H1 (cell line): Measurements from ENCODE around the gene TMEM203. TPM values are rescaled to one million over a fixed set of nuclear protein-coding genes. Genes with fewer than 3 reads are reported as not detected.

Experiments
- CTCF ChIA-PET: fragments of 300-600 bp; sonication (Branson Sonifier 250); formaldehyde crosslinking; loops from one replicate; lab custom pipeline; 2021; ENCODE audit not compliant: partially characterized antibody; lab: Charles Lee
- POLR2A ChIA-PET: fragments of 300-600 bp; sonication (Branson Sonifier 250); formaldehyde crosslinking; loops from one replicate; lab custom pipeline; 2021; ENCODE audit warnings: inconsistent platforms; ENCODE audit not compliant: partially characterized antibody; lab: Charles Lee
- DNase-seq, 2 experiments: peaks; one replicate each; pipeline versions ENCODE4 v3.0.0 to v3.0.0-alpha.2; 2010 to 2022; ENCODE audit warnings: low spot score in 2 of 2, low read depth in 1 of 2, mixed read lengths in 1 of 2
- FAIRE-seq: peaks from 2 replicates; lab custom pipeline; 2011; peaks lifted over from hg19 to GRCh38; lab: Jason Lieb, UNC
- H2AFZ ChIP-seq: 2 replicates; pipeline ENCODE4 v1.8.1; 2012; ENCODE audit warnings: low read length, inconsistent platforms
- H2AK5ac ChIP-seq: 2 replicates; pipeline ENCODE4 v1.6.1; 2013; ENCODE audit warnings: low read depth, low read length
- H2BK120ac ChIP-seq: replicated peaks from 2 replicates; pipeline ENCODE3; 2013; ENCODE audit warnings: low read depth, low read length, inconsistent platforms
- H2BK12ac ChIP-seq: 2 replicates; pipeline ENCODE4 v1.6.1; 2013; ENCODE audit warnings: low read depth, low read length
- H2BK15ac ChIP-seq: 2 replicates; pipeline ENCODE4 v1.6.1; 2013; ENCODE audit warnings: low read length
- H2BK20ac ChIP-seq: 2 replicates; pipeline ENCODE4 v1.6.1; 2013; ENCODE audit warnings: low read length
- H2BK5ac ChIP-seq: 2 replicates; pipeline ENCODE4 v1.6.1; 2013; ENCODE audit warnings: low read depth, low read length
- H3K14ac ChIP-seq: 2 replicates; pipeline ENCODE4 v1.6.1; 2013; ENCODE audit warnings: inconsistent platforms; ENCODE audit not compliant: insufficient read length
- H3K18ac ChIP-seq: 2 replicates; pipeline ENCODE4 v1.6.1; 2013; ENCODE audit warnings: low read length; ENCODE audit errors: extremely low read depth
- H3K23ac ChIP-seq: 2 replicates; pipeline ENCODE4 v1.6.1; 2013; ENCODE audit warnings: inconsistent platforms; ENCODE audit not compliant: insufficient read length
- H3K23me2 ChIP-seq: 2 replicates; pipeline ENCODE4 v1.6.1; 2013; ENCODE audit warnings: low read depth, low read length
- H3K27ac ChIP-seq: 2 replicates; pipeline ENCODE4 v1.6.1; 2011; ENCODE audit warnings: low read depth, low read length, inconsistent platforms
- H3K27me3 ChIP-seq, 4 experiments: replicated peaks in 1 of 4; 1 replicate in 1 of 4; 2 replicates in 3 of 4; pipeline versions ENCODE4 v1.6.1 to v1.8.1; 2011 to 2013; ENCODE audit warnings: low read length in 3 of 4, mild to moderate bottlenecking in 3 of 4, inconsistent platforms in 2 of 4, mixed read lengths in 2 of 4, moderate library complexity in 1 of 4; ENCODE audit not compliant: control insufficient read depth in 3 of 4, insufficient read depth in 3 of 4; ENCODE audit errors: extremely low read depth in 1 of 4
- H3K36me3 ChIP-seq, 4 experiments: 2 replicates each; pipeline versions ENCODE4 v1.6.1 to v1.8.1; 2011 to 2013; ENCODE audit warnings: mild to moderate bottlenecking in 4 of 4, low read length in 3 of 4, moderate library complexity in 2 of 4, control low read depth in 1 of 4, inconsistent platforms in 1 of 4; ENCODE audit not compliant: insufficient read depth in 4 of 4, control insufficient read depth in 2 of 4
- H3K4ac ChIP-seq: replicated peaks from 2 replicates; pipeline ENCODE3; 2013; ENCODE audit warnings: low read length, low read depth, mixed read lengths, inconsistent platforms; ENCODE audit not compliant: insufficient read length
- H3K4me1 ChIP-seq, 4 experiments: replicated peaks in 1 of 4; 1 replicate in 1 of 4; 2 replicates in 3 of 4; pipeline versions ENCODE4 v1.6.1 to v1.8.1; 2011 to 2013; ENCODE audit warnings: low read length in 3 of 4, inconsistent platforms in 2 of 4, mixed read lengths in 1 of 4; ENCODE audit not compliant: insufficient read depth in 4 of 4, control insufficient read depth in 3 of 4
- H3K4me2 ChIP-seq, 2 experiments: 2 replicates each; pipeline versions ENCODE4 v1.6.1 to v1.8.1; 2011 to 2013; ENCODE audit warnings: low read depth in 2 of 2, low read length in 2 of 2, control low read depth in 1 of 2, inconsistent platforms in 1 of 2, mild to moderate bottlenecking in 1 of 2; ENCODE audit not compliant: insufficient read depth in 1 of 2
- H3K4me3 ChIP-seq, 4 experiments: fragments of 200-600, 300-600 bp in 1 of 4; sonication (generic), shearing (Covaris generic), sonication (Bioruptor Twin) in 1 of 4; 2 replicates each; pipeline versions ENCODE4 v1.5.1 to v1.8.1; 2011 to 2016; ENCODE audit warnings: low read length in 4 of 4, low read depth in 3 of 4, control low read depth in 2 of 4, inconsistent platforms in 2 of 4, mild to moderate bottlenecking in 2 of 4, mixed read lengths in 1 of 4, moderate library complexity in 1 of 4; ENCODE audit not compliant: insufficient read depth in 2 of 4; ENCODE audit errors: extremely low read depth in 1 of 4
- H3K56ac ChIP-seq: replicated peaks from 2 replicates; pipeline ENCODE3; 2013; ENCODE audit warnings: low read depth, mild to moderate bottlenecking, mixed read lengths, low read length, inconsistent platforms; ENCODE audit not compliant: insufficient read length
- H3K79me1 ChIP-seq: 2 replicates; pipeline ENCODE4 v1.6.1; 2013; ENCODE audit warnings: low read depth, low read length, control low read depth
- H3K79me2 ChIP-seq, 2 experiments: 2 replicates each; pipeline versions ENCODE4 v1.6.1 to v1.8.1; 2012 to 2013; ENCODE audit warnings: low read length in 2 of 2, mild to moderate bottlenecking in 2 of 2, inconsistent platforms in 1 of 2; ENCODE audit not compliant: insufficient read depth in 2 of 2, control insufficient read depth in 1 of 2
- H3K9ac ChIP-seq, 4 experiments: replicated peaks in 1 of 4; 1 replicate in 1 of 4; 2 replicates in 3 of 4; pipeline versions ENCODE4 v1.6.1 to v1.8.1; 2011 to 2013; ENCODE audit warnings: low read depth in 3 of 4, low read length in 3 of 4, control low read depth in 2 of 4, mild to moderate bottlenecking in 2 of 4, moderate library complexity in 2 of 4, inconsistent platforms in 1 of 4; ENCODE audit errors: extremely low read depth in 1 of 4
- H3K9me3 ChIP-seq, 2 experiments: 2 replicates each; pipeline versions ENCODE4 v1.6.1 to v1.8.1; 2012 to 2013; ENCODE audit warnings: mild to moderate bottlenecking in 2 of 2, moderate library complexity in 2 of 2, control low read depth in 1 of 2, inconsistent platforms in 1 of 2, low read depth in 1 of 2, low read length in 1 of 2, mixed read lengths in 1 of 2; ENCODE audit not compliant: insufficient read depth in 2 of 2
- H4K20me1 ChIP-seq, 2 experiments: replicated peaks in 1 of 2; 2 replicates each; pipeline versions ENCODE3 to v1.8.1; 2011 to 2013; ENCODE audit warnings: inconsistent platforms in 2 of 2, low read length in 2 of 2, mild to moderate bottlenecking in 1 of 2; ENCODE audit not compliant: insufficient read depth in 2 of 2, control insufficient read depth in 1 of 2
- H4K5ac ChIP-seq: 2 replicates; pipeline ENCODE4 v1.6.1; 2013; ENCODE audit warnings: low read length, low read depth, mixed read lengths, inconsistent platforms; ENCODE audit not compliant: insufficient read length
- H4K8ac ChIP-seq: 2 replicates; pipeline ENCODE4 v1.8.0; 2013; ENCODE audit warnings: mild to moderate bottlenecking, moderate library complexity, low read length, inconsistent platforms; ENCODE audit not compliant: insufficient read depth; ENCODE audit errors: extremely low read depth
- H4K91ac ChIP-seq: replicated peaks from 2 replicates; pipeline ENCODE3; 2013; ENCODE audit warnings: low read length, mixed read lengths, inconsistent platforms; ENCODE audit not compliant: insufficient read length
- CBX5 ChIP-seq: fragments of 300-800, 300-1000 bp; sonication (generic); IDR thresholded peaks from 2 replicates; pipeline ENCODE4 v1.7.1; 2016; ENCODE audit warnings: antibody characterized with exemption, low read length, low read depth
- JUND ChIP-seq: IDR thresholded peaks from 2 replicates; pipeline ENCODE4 v1.6.1; 2011; ENCODE audit warnings: mild to moderate bottlenecking, improper control_type of control experiment, low read length
- POLR2A ChIP-seq, 2 experiments: IDR thresholded peaks; 1 replicate in 1 of 2; 2 replicates in 1 of 2; pipeline ENCODE4 v1.6.1; 2011; ENCODE audit warnings: low read depth in 2 of 2, low read length in 2 of 2, mild to moderate bottlenecking in 2 of 2; ENCODE audit errors: control extremely low read depth in 1 of 2
- SRF ChIP-seq: IDR thresholded peaks from 2 replicates; pipeline ENCODE4 v1.6.1; 2011; ENCODE audit warnings: mild to moderate bottlenecking, low read depth, low read length, moderate library complexity
- WGBS, 2 experiments: shearing (Covaris generic) in 1 of 2; methylation state at CpG; one replicate each; pipeline versions ENCODE4 v1.1.6 to v1.1.7; 2013 to 2015; ENCODE audit warnings: low lambda C conversion rate in 2 of 2, mixed read lengths in 2 of 2, inconsistent platforms in 1 of 2, low coverage in 1 of 2, missing lambda C conversion rate in 1 of 2; ENCODE audit not compliant: insufficient replicate concordance in 2 of 2, insufficient coverage in 1 of 2, insufficient read length in 1 of 2; ENCODE audit errors: extremely low coverage in 1 of 2, missing lambda C conversion rate in 1 of 2; 5-methylcytosine and 5-hydroxymethylcytosine counted together
- polyA plus RNA-seq, 7 experiments: library from polyadenylated mRNA; depleted of rRNA in 3 of 7; stranded (reverse) in 5 of 7; unstranded in 2 of 7; fragments of >200 nt in 5 of 7; fragments of 200-250 nt in 2 of 7; gene quantifications; 1 replicate in 5 of 7; 2 replicates in 1 of 7; 4 replicates in 1 of 7; pipeline versions ENCODE4 v1.2.1 to v1.2.3, GENCODE V29; 2011 to 2013; ENCODE audit warnings: missing spikeins in 2 of 7, mixed read lengths in 2 of 7
- total RNA-seq: library from RNA; stranded (reverse); fragmentation: NEBNext Ultra II Directional; extraction: Animal tissue kit (Norgen Biotek cat#: 25700); gene quantifications from 2 replicates; pipeline ENCODE4 v1.2.1, GENCODE V29; 2021

TMEM203 gene
- total and polyA plus RNA-seq, 2 of the 8 experiments (the other 6 are each of a cell fraction or from before 2014, with no cell fraction given) = 44.1 to 57.1 TPM

DNA sequence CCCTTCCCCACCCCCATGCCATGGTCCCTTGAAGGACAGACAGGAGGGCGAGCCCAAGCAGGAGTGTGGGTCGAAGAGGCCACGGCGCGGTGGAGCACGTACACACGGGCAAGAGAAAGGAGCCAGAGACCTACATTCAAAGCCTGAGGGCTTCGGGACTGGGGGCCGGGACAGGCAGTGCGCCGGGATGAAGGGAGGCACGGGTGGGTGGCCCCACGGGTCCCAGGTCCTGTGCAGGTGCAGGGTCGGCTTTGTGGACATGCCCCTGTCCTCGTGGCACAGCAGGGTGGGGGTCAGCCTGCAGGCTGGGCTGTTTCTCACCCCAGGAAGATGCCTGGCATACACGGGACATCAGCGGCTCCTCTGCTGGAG, 45.4 kb downstream of the TMEM203 start:
- POLR2A ChIA-PET = no interaction called here
- TF ChIP-seq POLR2A (IDR thresholded peaks at IDR 0.05; ENCODE audit: control extremely low read depth in 1 of 2, low read depth in 2 of 2, low read length in 2 of 2) (no peak), CBX5 (no peak), SRF (no peak), JUND (no peak)

More for the DNA sequence above, 45.4 kb downstream of the TMEM203 start:
- H4K20me1 ChIP-seq = peaks cover 0 to 23% of the 10 kb centered on the region in 2 experiments
- no peak overlapping the region for H3K18ac ChIP-seq
- no peak overlapping the region for H2BK5ac ChIP-seq
- H3K79me1 ChIP-seq = no peaks in the 10 kb centered on the region; the same call in 1 of the 2 replicates
- H3K14ac ChIP-seq = no peak overlapping the region
- H4K91ac ChIP-seq = no peak overlapping the region
- H2BK12ac ChIP-seq = no peak overlapping the region
- H3K27ac ChIP-seq = no peak overlapping the region
- no peak overlapping the region for H2AFZ ChIP-seq
- no peak for FAIRE-seq
- H3K56ac ChIP-seq = no peak overlapping the region
- no peak overlapping the region for H2AK5ac ChIP-seq
- peaks cover 56 to 96% (median 91%) of the 10 kb centered on the region in 4 experiments for H3K27me3 ChIP-seq
- H2BK120ac ChIP-seq = no peak overlapping the region
- no peaks in the 10 kb centered on the region for H3K79me2 ChIP-seq
- H4K5ac ChIP-seq = no peak overlapping the region
- no peak overlapping the region for H3K23ac ChIP-seq
- H3K4ac ChIP-seq = no peak overlapping the region
- no peak for DNase-seq
- H3K4me3 ChIP-seq = no peak overlapping the region
- H3K36me3 ChIP-seq = no peaks in the 10 kb centered on the region
- WGBS, 2 experiments = 75% methylated on average over 15 of the region's 17 CpGs; no CpG with 5 or more reads in 1 of the 2 experiments
- H2BK20ac ChIP-seq = no peak overlapping the region
- H3K4me1 ChIP-seq = peaks cover 0 to 13% (median 12%) of the 10 kb centered on the region in 4 experiments; a peak in 6 of 7 replicates
- H2BK15ac ChIP-seq = no peak overlapping the region
- H3K9me3 ChIP-seq = no peaks in the 10 kb centered on the region
- H3K4me2 ChIP-seq = no peak overlapping the region; a peak in 1 of 4 replicates
- peaks cover 10% of the 10 kb centered on the region; the same call in 1 of the 2 replicates for H3K23me2 ChIP-seq
- CTCF ChIA-PET = interaction anchor here (0.8 kb wide), 1 partner anchor 15 kb away, joined by 5 read pairs; no protein-coding TSS in a partner anchor
- no peak overlapping the region for H3K9ac ChIP-seq
- no peak overlapping the region for H4K8ac ChIP-seq
